OCI-M2 (cell line): Measurements from ENCODE around the gene PDCD1.

ENCODE experiments used
- DNase-seq: peaks from one replicate; lab custom pipeline; 2025; ENCODE audit not compliant: unreplicated experiment; lab: John Stamatoyannopoulos, UW

Gene PDCD1

GRCh38 chr2:241865957-241866789, 7.5 kb upstream of the PDCD1 start:
- no peak for DNase-seq

DNA sequence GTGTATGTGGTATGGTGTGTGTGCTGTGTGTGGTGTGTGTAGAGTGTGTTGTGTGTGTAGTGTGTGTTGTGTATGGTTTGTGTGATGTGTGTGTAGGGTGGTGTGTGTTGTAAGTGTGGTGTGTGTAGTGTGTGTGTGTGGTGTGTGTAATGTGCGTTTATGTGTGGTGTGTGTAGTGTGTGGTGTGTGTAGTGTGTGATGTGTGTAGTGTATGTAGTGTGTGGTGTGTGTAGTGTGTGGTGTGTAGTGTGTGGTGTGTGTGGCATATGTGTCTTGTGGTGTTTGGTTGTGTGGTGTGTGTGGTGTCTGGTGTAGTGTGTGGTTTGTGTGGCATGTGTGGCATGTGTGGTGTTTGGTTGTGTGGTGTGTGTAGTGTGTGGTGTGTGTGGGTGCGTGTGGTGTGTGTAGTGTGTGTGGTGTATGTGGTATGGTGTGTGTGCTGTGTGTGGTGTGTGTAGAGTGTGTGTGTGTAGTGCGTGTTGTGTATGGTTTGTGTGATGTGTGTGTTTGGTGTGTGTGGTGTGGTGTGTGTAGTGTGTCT, 6.8 kb upstream of the PDCD1 start:
- no peak for DNase-seq

DNA sequence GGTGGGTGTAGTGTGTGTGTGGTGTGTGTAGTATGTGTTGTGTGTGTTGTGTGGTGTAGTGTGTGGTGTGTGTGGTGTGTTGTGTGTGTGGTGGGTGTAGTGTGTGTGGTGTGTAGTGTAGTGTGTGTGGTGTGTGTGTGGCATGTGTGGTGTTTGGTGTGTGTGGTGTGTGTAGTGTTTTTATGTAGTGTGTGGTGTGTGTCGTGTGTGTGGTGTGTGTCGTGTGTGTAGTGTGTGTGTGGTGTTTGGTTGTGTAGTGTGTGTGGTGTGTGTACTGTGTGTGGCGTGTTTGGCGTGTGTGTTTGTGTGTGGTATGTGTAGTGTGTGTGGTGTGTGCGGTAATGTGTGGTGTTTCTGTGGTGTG, 6.1 kb upstream of the PDCD1 start:
- DNase-seq, result no peak

- DNase-seq, result no peak
Observed at GRCh38 chr2:241864168-241864849, 5.6 kb upstream of the PDCD1 start.

GRCh38 chr2:241863536-241863954, 4.9 kb upstream of the PDCD1 start:
- DNase-seq, result no peak

GRCh38 chr2:241862775-241863535, 4.3 kb upstream of the PDCD1 start:
- DNase-seq, result no peak

GRCh38 chr2:241862093-241862492, 3.4 kb upstream of the PDCD1 start:
- no peak for DNase-seq

DNA sequence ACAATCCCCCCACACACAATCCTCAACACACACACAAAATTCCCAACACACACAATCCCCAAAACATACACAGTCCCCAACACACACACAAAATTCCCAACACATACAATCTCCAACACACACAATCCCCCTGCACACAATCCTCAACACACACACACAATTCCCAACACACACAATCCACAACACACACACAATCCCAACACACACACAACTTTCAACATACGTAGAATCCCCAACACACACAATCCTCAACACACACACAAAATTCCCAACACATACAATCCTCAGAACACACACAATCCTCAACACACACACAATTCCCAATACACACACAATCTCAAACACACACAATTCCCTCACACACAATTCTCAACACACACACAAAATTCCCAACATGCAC, 2.6 kb upstream of the PDCD1 start:
- DNase-seq, result no peak

- no peak for DNase-seq
Observed at GRCh38 chr2:241860184-241861078, 1.7 kb upstream of the PDCD1 start.

GRCh38 chr2:241859436-241860183, 916 bp upstream of the PDCD1 start:
- no peak for DNase-seq

GRCh38 chr2:241859017-241859435, 332 bp upstream of the PDCD1 start:
- no peak for DNase-seq

DNA sequence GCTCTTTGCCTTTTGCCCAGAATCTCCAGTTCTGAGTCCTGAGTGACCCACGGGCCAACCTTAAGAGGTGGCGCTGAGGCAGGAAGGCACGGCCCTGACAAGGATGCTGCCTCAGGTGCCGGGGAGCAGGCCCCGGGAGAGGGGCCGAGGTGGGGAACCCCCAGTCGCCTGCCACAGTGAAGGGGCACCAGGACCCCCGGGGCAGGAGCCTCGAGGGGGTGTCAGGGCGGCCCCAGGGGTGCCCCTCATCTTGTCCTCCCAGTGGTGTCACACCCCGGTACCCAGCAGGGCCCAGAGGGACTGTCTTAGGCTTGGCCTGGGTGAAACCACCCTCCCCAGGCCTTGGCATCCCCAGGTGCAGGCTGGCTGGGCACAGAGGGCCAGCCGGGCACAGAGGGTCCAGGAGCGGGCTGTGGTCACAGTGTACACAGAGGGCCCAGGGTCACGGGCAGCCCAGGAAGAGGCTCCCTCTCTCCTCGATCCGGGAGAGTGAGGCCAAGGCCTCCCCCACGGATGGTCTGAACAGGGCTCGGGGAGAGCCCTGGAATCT, 1.0 kb downstream of the PDCD1 start:
- no peak for DNase-seq

DNA sequence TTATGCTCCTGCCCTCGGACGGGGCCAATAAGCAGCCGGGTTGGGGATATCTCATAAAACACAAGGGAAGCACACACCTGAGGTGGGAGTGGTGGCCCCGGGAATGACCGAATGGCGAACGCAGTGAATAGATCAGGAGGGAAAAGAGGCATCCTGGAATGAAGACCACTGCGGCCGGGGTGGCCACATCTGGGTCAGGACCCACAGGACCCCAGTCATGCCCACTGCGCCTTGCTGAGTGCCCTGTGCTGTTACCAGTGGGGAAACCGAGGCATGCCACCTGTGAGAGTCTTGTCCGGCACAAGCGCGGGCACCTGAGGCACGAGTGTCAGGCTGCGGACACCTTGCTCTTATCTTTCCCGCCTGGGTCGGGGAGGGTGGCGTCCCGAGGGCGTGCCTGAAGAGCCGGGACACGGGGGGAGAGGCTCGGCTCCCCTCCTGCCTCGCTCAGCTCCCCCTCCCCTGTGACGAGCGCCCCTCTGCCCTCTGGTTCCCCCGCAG, 1.6 kb downstream of the PDCD1 start:
- DNase-seq, result no peak

GRCh38 chr2:241855888-241856422, 2.7 kb downstream of the PDCD1 start:
- no peak for DNase-seq

- no peak for DNase-seq
Observed at GRCh38 chr2:241855245-241855887, 3.3 kb downstream of the PDCD1 start.

DNA sequence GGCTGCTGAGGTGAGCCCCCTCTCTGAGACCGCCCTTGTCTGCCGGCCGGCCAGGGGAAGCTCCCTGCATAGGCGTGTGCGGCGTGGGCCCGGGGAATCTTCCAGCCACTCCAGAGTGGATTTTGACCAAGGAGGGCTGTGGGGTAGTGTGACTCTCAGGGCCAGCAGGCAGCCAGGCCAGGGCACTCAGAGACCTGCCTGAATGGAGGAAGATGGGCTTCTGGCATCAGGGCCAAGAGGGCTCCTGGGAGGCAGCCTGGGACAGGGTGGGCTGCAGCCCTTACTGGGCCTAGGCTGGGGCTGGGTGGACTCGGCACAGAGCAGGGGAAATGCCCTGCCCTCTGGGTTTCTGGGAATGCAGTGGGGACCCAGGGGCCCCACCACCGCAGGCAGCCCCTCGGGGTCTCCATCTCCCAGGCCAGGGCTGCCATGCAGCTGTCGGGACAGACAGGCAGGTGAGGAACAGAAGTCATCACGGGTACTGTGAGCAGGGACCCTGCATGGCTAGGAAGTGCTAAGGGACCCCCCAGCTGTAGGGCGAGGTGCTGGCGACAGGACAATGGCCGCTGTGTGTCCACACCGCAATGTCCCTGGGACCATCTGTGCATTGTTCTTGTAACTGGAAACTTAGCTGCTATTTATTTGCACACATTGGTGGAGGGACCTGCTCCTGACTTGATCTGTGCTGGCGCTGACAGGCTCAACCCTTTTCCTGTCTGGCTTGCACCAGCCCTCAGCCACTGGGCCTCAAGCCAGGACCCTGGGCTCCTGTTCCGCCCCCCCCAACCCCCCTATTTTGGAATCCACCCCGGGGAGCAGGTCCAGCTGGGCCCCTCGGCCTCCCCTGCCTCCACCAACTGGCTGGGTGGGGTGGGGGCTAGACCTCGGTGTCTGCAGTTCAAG, 4.1 kb downstream of the PDCD1 start:
- DNase-seq, result no peak

- DNase-seq, result no peak
Observed at GRCh38 chr2:241853651-241854341, 4.9 kb downstream of the PDCD1 start.
